22Rv1 (cell line): ENCODE data around the gene VSIG8.
A peak's percentile ranks its signal among the peaks of the same experiment; 100 is the strongest.

Experiments
- H3K27ac ChIP-seq: fragments of 450-650 bp; 2 replicates; pipeline ENCODE4 v1.5.1; 2017
- ZFX ChIP-seq: fragments of 450-650 bp; IDR thresholded peaks from 2 replicates; pipeline ENCODE4 v1.6.1; 2017; ENCODE audit warnings: antibody characterized with exemption, borderline replicate concordance
- TF ChIP-seq, protein P1 (sequence below): fragments of 450-650 bp; IDR thresholded peaks from 2 replicates; pipeline ENCODE4 v1.5.1; 2017; ENCODE audit warnings: mild to moderate bottlenecking

The VSIG8 gene

DNA sequence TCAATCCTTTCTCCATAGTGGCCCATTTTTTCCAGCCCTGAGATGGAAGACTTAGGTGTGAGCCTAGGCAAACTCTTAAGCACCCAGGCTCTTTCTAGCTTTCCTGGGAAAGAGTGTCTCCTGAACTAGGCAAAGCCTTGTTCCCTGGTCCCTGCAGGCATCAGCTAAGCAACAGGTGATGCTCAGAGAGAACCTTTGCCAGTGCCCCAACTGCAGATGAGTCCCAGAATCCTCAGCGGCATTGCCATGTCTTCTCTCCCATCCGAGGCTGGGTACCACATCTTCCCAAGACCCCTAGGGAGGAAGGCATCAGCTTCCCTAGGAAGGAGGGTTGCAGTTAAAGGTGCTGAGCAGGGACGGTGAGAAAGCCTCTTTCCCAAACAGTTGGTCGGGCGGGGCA is 8.2 kb upstream of the VSIG8 start:
- no peak for TF ChIP-seq ZFX
- TF ChIP-seq, protein P1, sequence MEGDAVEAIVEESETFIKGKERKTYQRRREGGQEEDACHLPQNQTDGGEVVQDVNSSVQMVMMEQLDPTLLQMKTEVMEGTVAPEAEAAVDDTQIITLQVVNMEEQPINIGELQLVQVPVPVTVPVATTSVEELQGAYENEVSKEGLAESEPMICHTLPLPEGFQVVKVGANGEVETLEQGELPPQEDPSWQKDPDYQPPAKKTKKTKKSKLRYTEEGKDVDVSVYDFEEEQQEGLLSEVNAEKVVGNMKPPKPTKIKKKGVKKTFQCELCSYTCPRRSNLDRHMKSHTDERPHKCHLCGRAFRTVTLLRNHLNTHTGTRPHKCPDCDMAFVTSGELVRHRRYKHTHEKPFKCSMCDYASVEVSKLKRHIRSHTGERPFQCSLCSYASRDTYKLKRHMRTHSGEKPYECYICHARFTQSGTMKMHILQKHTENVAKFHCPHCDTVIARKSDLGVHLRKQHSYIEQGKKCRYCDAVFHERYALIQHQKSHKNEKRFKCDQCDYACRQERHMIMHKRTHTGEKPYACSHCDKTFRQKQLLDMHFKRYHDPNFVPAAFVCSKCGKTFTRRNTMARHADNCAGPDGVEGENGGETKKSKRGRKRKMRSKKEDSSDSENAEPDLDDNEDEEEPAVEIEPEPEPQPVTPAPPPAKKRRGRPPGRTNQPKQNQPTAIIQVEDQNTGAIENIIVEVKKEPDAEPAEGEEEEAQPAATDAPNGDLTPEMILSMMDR = no peak
- H3K27ac ChIP-seq = no peak overlapping the region

DNA sequence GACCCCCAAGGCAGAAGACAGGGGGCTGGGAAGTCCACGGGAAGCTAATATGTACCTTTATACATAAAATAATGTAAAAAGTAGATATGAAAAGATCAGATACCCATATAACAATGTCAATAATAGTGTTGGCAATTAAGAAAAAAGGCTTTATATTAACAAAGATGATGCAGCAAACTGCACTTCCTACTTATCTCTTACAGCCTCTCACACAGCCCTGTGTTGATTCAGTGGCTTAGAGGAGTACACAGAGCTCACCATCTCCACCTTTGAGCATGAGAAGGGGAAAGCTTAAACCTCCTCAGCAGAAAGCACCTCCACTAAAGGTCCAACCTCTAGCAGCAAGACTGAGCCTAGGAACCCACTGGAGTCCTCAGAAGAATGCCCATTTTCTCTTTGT is 7.2 kb upstream of the VSIG8 start:
- TF ChIP-seq, protein P1 = no peak
- no peak overlapping the region for H3K27ac ChIP-seq

DNA sequence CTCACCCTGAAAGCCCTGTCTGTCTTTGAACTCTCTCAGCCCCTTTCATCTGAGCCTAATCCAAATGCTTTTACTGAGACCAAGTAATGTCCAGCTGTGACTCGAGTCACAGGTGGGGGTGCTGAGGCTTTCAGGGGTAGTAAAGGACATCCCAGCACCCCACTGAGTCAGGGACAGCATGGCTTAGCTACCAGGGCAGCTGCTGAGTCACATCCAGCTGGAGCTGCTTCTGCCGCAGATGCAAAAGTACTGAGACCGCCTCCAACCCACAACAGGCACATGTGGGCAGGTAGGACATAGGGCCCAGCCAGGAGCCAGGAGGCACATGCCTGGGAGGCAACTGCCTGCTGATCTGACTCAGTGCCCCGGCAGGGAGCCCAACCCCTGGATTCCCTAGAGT is 6.7 kb upstream of the VSIG8 start:
- no peak overlapping the region for H3K27ac ChIP-seq

DNA sequence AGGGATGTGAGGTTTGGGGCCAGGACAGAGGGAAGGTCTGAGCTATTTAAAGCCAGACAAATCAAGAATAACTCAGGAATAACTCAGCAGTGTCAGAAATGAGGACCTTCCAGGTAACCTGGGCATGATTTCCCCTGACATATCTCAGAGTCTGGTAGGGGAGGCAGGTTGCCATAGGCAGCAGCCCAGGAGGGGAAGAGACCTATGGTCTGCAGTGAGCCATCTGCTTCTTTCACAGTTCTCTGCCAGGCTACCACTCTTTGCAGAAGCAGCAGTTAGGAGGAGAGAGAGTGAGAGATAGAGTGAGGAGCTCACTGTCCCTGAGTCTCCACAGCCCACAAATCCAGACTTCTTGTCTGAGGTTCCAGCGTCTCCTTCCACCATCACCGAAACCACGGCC is 6.3 kb upstream of the VSIG8 start:
- H3K27ac ChIP-seq = no peak overlapping the region
- no peak for TF ChIP-seq ZFX
- TF ChIP-seq, protein P1 = no peak

More for the DNA sequence above, 6.7 kb upstream of the VSIG8 start:
- TF ChIP-seq, protein P1 = no peak
- TF ChIP-seq ZFX = no peak

DNA sequence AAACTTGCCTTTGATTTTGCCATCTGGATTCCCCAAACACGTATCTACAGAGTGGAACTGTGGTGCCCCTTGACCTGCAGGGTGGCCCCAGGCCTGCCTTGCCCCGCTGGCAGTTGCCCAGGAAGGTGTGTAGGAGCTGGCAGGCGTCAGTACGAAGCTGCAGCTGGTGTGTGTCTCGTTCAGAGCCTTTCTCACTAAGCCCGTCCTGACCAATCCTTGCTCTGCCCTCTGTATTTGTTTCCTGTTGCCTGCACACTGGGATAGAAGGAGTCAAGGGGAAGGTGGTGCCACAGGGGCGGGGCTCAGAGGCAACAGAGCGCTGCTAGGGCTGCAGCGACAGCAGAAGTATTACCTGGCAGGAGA is 5.2 kb upstream of the VSIG8 start:
- H3K27ac ChIP-seq = peak overlapping the region; percentile 32
- TF ChIP-seq ZFX = no peak
- TF ChIP-seq, protein P1 = no peak

DNA sequence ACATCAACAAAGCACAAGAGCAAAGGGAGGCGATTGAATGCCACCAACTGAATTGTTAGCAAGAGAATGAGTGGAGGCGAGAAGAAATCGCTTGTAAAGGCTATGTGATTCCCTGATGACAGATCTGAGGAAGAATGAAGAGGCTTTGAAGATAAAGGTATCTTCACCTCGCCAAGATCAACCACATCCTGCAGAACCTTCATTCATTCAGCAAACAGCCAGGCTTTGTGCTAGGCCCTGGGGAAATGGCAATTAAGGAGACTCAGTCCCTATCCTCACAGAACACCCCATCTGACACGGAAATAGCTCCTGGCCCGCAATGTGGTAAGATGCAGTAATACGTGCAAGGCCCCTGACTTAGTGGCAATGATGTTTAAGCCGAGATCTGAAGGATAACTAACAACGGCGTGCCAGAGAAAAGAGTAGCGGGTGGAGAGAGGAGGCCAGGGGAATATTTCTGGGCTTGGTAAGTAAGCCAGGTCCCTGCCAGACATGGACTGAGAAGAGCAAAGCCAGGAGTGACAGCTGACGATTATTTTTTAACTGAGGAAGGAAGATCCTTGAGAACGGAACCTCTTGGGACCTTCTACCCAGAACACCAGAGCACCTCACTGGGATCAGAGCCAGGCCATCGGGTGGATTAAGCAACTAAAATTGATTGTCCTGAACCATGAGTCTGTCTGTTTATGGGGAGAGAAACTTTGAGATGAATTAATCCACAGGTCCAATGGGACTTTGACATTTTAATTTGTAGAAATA is 4.6 kb upstream of the VSIG8 start:
- peak overlapping the region; percentile 32 for H3K27ac ChIP-seq
- no peak for TF ChIP-seq ZFX
- TF ChIP-seq, protein P1 = no peak

DNA sequence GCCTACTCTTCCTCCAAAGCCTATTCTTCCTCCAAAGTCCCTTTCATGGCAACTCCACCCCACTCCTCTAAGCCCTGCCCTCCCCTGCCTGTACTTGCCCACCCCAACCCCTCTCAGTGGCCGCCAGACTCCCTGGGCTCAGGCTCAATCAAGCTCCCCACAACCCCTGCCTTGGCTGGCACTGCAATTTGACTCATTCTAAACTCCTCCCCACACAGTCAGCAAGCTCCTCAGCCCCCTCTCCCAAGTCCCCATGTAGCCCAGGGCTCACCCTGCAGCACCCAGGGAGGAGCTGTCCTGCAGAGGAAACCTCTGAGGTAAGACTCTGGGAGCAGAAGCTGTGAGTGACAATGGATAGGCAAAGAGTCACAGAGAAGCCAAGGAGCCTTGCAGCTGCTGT is 3.6 kb upstream of the VSIG8 start:
- TF ChIP-seq, protein P1 = no peak
- no peak for TF ChIP-seq ZFX
- no peak overlapping the region for H3K27ac ChIP-seq
